GM12865 (cell line): ENCODE data around the gene CDH19.

Experiments
- DNase-seq: peaks from one replicate; pipeline ENCODE4 v3.0.0; 2010; ENCODE audit warnings: low read depth
- H3K4me3 ChIP-seq: 2 replicates; pipeline ENCODE4 v1.5.1; 2011; ENCODE audit warnings: mild to moderate bottlenecking, low read depth, low read length, control low read depth
- CTCF ChIP-seq: IDR thresholded peaks from 2 replicates; pipeline ENCODE4 v1.5.1; 2011; ENCODE audit warnings: low read length, control low read depth, low read depth, inconsistent platforms; ENCODE audit not compliant: insufficient read depth; ENCODE audit errors: missing control alignments

CDH19 gene

GRCh38 chr18:66555585-66555984 lies 48.3 kb downstream of the CDH19 start:
- DNase-seq = no peak
- no peak overlapping the region for H3K4me3 ChIP-seq
- no peak for TF ChIP-seq CTCF

- no peak for TF ChIP-seq CTCF
- H3K4me3 ChIP-seq = no peak overlapping the region
- DNase-seq = no peak
Observed at GRCh38 chr18:66553824-66554223, 50.1 kb downstream of the CDH19 start.

- no peak for TF ChIP-seq CTCF
- no peak for DNase-seq
Observed at GRCh38 chr18:66550366-66550765, 53.5 kb downstream of the CDH19 start.

GRCh38 chr18:66548747-66549146 lies 55.1 kb downstream of the CDH19 start:
- TF ChIP-seq CTCF = peak; percentile 33
- peak; percentile 7 for DNase-seq

More at GRCh38 chr18:66550366-66550765, 53.5 kb downstream of the CDH19 start:
- H3K4me3 ChIP-seq = no peak overlapping the region

GRCh38 chr18:66534110-66534509 lies 69.8 kb downstream of the CDH19 start:
- H3K4me3 ChIP-seq = no peak overlapping the region
- no peak for DNase-seq
- TF ChIP-seq CTCF = no peak

More at GRCh38 chr18:66548747-66549146, 55.1 kb downstream of the CDH19 start:
- no peak overlapping the region for H3K4me3 ChIP-seq

GRCh38 chr18:66533693-66534092 lies 70.2 kb downstream of the CDH19 start:
- no peak overlapping the region for H3K4me3 ChIP-seq
- no peak for DNase-seq
- TF ChIP-seq CTCF = no peak

GRCh38 chr18:66523219-66523991 lies 80.5 kb downstream of the CDH19 start:
- no peak for DNase-seq
- no peak for TF ChIP-seq CTCF
- H3K4me3 ChIP-seq = no peak overlapping the region
